ENCODE results near the gene TMEM178B.

TMEM178B gene

DNA sequence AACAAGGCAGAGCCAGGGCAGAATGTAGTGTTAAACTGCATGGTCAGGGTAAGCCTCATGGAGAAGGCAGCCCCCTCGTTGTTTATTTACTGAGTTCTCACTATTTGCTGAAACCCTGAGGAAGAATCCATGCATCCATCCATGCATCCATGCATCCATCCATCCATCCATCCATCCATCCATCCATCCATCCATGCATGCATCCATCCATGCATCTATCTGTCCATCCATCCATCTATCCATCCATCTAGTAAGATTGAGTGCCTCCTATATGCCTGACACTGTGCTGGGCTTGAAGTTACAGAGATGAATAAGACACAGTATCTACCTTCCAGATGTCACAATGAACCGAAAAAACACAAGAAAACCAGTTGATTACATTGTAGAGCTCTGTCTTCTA lies 275.9 kb downstream of the TMEM178B start:
- no peak overlapping the region for H3K4me3 ChIP-seq (replicated peaks; ENCODE audit: low read depth, low read length)
- DNase-seq (ENCODE audit: extremely low read depth, low read depth), result no peak
- TF ChIP-seq, protein P1, sequence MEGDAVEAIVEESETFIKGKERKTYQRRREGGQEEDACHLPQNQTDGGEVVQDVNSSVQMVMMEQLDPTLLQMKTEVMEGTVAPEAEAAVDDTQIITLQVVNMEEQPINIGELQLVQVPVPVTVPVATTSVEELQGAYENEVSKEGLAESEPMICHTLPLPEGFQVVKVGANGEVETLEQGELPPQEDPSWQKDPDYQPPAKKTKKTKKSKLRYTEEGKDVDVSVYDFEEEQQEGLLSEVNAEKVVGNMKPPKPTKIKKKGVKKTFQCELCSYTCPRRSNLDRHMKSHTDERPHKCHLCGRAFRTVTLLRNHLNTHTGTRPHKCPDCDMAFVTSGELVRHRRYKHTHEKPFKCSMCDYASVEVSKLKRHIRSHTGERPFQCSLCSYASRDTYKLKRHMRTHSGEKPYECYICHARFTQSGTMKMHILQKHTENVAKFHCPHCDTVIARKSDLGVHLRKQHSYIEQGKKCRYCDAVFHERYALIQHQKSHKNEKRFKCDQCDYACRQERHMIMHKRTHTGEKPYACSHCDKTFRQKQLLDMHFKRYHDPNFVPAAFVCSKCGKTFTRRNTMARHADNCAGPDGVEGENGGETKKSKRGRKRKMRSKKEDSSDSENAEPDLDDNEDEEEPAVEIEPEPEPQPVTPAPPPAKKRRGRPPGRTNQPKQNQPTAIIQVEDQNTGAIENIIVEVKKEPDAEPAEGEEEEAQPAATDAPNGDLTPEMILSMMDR (IDR thresholded peaks at IDR 0.05; ENCODE audit: low read depth, low read length, missing control alignments), result no peak

DNA sequence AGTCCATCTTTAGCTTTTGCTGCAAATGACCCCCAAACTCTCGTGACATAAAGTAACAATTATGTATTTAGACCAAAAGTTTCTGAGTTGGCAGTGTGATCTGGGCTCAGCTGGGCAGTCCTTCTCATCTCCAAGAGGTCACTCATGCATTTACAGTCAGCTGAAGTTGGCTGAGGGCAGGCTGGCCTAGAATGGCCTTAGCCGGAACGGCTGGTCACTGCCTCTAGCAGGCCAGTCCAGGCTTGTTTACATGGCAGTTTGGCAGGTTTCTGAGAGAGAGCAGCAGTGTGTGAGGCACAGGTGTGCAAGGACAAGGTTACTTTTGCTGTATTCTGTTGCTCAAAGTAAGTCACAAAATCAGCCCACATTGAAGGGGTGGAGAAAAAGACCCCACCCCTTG lies 277.3 kb downstream of the TMEM178B start:
- H3K4me3 ChIP-seq (replicated peaks; ENCODE audit: low read depth, low read length), result no peak overlapping the region
- no peak for DNase-seq (ENCODE audit: extremely low read depth, low read depth)
- TF ChIP-seq, protein P1 (IDR thresholded peaks at IDR 0.05; ENCODE audit: low read depth, low read length, missing control alignments), result no peak

DNA sequence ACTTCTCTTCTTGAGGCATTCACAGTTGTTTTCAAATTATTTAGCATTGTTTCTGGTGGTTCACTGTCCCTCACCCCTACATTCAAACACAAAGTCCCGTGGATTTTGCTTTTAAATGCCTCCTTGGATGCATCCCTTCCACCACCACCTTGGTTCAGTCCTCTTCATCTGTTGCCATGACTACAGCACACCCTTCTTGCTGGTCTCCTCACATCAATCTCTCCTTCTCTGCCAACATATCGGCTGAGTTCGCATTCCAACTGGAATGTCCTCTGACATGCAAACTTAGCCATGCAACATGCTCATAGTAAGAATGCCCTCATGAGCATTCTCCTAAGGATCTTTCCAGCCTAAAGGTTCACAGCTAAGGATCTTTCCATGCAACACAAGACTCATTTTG lies 279.1 kb downstream of the TMEM178B start:
- no peak overlapping the region for H3K4me3 ChIP-seq (replicated peaks; ENCODE audit: low read depth, low read length)
- no peak for DNase-seq (ENCODE audit: extremely low read depth, low read depth)
- TF ChIP-seq, protein P1 (IDR thresholded peaks at IDR 0.05; ENCODE audit: low read depth, low read length, missing control alignments), result no peak

DNA sequence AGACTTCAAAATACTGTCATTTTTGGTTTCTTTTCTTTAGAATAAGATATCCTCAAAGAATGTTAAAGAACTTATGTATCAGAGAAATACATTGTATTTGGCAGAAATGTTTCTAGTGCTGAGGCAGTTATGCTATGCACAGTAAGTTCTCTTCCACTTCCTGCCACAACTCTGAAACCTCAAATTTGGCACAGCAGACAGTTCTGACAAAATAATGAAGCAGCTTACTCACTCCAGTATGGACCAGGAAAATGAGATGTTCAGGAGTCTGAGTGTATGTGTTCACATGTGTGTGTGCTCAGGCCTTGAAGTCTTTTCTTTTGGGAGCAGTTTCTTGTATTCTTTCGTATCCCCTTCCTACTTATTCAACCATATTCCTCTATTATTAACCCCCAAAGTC lies 280.4 kb downstream of the TMEM178B start:
- no peak for DNase-seq (ENCODE audit: extremely low read depth, low read depth)
- H3K4me3 ChIP-seq (replicated peaks; ENCODE audit: low read depth, low read length), result no peak overlapping the region
- TF ChIP-seq, protein P1 (IDR thresholded peaks at IDR 0.05; ENCODE audit: low read depth, low read length, missing control alignments), result no peak

DNA sequence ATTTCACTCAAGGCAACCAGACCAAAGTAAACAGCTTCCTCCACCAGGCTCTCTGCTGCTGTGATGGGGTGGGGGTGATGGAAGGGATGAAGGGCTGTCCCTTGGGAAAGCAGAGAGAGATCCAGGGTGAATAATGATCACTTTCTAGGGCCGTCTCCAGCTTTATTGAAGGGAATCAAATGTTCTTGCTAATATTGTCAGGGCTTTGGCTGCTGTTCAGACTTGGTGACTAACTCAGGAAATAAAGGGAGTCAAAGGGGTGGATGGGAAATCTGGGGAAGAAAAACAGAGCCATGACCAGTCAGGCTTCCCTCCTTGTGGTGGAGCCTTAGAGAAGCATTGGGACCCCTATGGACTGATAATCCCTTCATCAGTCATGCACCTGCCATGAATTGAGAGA lies 281.2 kb downstream of the TMEM178B start:
- no peak overlapping the region for H3K4me3 ChIP-seq (replicated peaks; ENCODE audit: low read depth, low read length)
- DNase-seq (ENCODE audit: extremely low read depth, low read depth), result no peak
- TF ChIP-seq, protein P1 (IDR thresholded peaks at IDR 0.05; ENCODE audit: low read depth, low read length, missing control alignments), result no peak

DNA sequence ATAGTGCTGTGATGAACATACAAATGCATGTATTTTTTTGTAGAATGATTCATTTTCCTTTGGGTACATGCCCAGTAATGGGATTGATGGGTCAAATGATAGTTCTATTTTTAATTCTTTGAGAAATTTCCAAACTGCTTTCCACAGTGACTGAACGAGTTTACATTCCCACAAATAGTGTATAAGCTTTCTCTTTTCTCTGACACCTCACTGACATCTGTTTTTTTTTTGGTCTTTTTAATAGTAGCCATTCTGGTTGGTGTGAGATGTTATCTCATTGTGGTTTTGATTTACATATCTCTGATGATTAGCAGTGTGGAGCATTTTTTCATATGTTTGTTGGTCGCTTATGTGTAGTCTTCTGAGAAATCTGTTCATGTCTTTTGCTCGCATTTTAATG lies 282.3 kb downstream of the TMEM178B start:
- H3K4me3 ChIP-seq (replicated peaks; ENCODE audit: low read depth, low read length), result no peak overlapping the region
- no peak for DNase-seq (ENCODE audit: extremely low read depth, low read depth)
- TF ChIP-seq, protein P1 (IDR thresholded peaks at IDR 0.05; ENCODE audit: low read depth, low read length, missing control alignments), result no peak

DNA sequence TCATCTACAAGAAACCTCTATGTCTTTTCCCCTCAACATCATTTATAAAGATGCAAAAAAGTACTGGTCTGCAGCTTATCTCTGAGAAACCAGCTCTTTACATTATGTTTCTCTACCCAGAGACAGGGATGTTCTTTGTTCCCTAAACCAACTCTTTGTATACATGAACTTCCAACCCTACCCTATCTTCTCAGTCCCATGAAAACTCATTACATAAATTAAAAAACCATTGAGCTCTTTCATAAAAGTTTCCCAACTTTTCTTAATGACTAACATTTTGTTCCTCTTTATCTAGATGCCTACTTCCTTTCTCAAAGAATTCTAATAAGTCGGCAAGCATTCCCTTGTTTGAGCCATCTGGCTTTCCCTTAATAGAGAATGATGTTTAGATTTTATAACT lies 284.5 kb downstream of the TMEM178B start:
- DNase-seq (ENCODE audit: extremely low read depth, low read depth), result no peak
- TF ChIP-seq, protein P1 (IDR thresholded peaks at IDR 0.05; ENCODE audit: low read depth, low read length, missing control alignments), result no peak
- H3K4me3 ChIP-seq (replicated peaks; ENCODE audit: low read depth, low read length), result no peak overlapping the region

Data from HFF-Myc (cell line).